ENCODE results near the gene TBX18. TPM values are rescaled to one million over a fixed set of nuclear protein-coding genes. Genes with fewer than 3 reads are reported as not detected.

TBX18 gene
- total RNA-seq, 1 experiment from 2014 or later, result not detected

DNA sequence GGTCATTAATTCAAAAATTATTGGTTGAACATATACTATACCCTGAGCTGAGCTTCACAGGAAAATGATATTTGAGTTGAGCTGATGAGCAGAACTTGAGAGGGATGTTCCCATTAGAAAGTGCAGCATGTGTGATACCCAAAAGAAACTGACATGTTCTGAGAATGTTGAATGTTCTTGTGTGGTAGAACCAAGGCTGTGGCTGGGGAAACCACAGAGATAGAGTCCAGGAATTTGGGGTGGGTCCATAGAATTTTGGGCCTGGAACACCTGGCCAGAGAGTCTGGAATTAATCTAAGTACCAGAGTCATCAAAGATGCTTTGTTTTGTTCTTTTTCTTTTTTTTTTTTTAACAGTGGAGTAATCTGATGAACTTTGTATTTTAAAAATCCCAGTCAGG is 88.7 kb downstream of the TBX18 start:
- ChIA-PET POLR2A (no interaction called here), CTCF (no interaction called here)
- H3K27me3 Mint-ChIP-seq (ENCODE audit: insufficient read depth, unreplicated experiment), result peaks cover 6% of the 10 kb centered on the region
- H3K4me1 Mint-ChIP-seq (ENCODE audit: low read depth, unreplicated experiment), result peaks cover 7% of the 10 kb centered on the region
- TF ChIP-seq, protein P1, sequence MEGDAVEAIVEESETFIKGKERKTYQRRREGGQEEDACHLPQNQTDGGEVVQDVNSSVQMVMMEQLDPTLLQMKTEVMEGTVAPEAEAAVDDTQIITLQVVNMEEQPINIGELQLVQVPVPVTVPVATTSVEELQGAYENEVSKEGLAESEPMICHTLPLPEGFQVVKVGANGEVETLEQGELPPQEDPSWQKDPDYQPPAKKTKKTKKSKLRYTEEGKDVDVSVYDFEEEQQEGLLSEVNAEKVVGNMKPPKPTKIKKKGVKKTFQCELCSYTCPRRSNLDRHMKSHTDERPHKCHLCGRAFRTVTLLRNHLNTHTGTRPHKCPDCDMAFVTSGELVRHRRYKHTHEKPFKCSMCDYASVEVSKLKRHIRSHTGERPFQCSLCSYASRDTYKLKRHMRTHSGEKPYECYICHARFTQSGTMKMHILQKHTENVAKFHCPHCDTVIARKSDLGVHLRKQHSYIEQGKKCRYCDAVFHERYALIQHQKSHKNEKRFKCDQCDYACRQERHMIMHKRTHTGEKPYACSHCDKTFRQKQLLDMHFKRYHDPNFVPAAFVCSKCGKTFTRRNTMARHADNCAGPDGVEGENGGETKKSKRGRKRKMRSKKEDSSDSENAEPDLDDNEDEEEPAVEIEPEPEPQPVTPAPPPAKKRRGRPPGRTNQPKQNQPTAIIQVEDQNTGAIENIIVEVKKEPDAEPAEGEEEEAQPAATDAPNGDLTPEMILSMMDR (IDR thresholded peaks at IDR 0.05; ENCODE audit: insufficient read depth in 1 of 2, low read depth in 1 of 2, low read length in 1 of 2, severe bottlenecking in 1 of 2, unreplicated experiment in 1 of 2), result no peak
- no TSS peak for BruUV-seq (replicated peaks)
- no peaks in the 10 kb centered on the region for H3K9me3 ChIP-seq
- H3K4me3 Mint-ChIP-seq (ENCODE audit: unreplicated experiment), result no peak overlapping the region
- intact Hi-C loops (cut with micrococcal nuclease; ENCODE audit: unreplicated experiment), result no loop called here
- H3K4me1 ChIP-seq, result no peaks in the 10 kb centered on the region
- no peak overlapping the region for H3K27ac Mint-ChIP-seq (ENCODE audit: unreplicated experiment)
- H3K27me3 ChIP-seq (replicated peaks; ENCODE audit: control insufficient read depth, insufficient read depth, low read length), result no peaks in the 10 kb centered on the region; the same call in 1 of the 2 replicates
- H3K4me3 ChIP-seq (ENCODE audit: low read depth, low read length), result no peak overlapping the region
- H3K36me3 ChIP-seq (ENCODE audit: control insufficient read depth, insufficient read depth, low read length), result no peaks in the 10 kb centered on the region
- no peaks in the 10 kb centered on the region for H3K36me3 Mint-ChIP-seq (ENCODE audit: insufficient read depth, unreplicated experiment)
- DNase-seq, result no peak
- no peaks in the 10 kb centered on the region for H3K9me3 Mint-ChIP-seq (ENCODE audit: unreplicated experiment)

- TF ChIP-seq, protein P1 (IDR thresholded peaks at IDR 0.05; ENCODE audit: insufficient read depth in 1 of 2, low read depth in 1 of 2, low read length in 1 of 2, severe bottlenecking in 1 of 2, unreplicated experiment in 1 of 2), result no peak
- H3K27ac Mint-ChIP-seq (ENCODE audit: unreplicated experiment), result no peak overlapping the region
- no peak overlapping the region for H3K4me3 ChIP-seq (ENCODE audit: low read depth, low read length)
- no peaks in the 10 kb centered on the region; the same call in 1 of the 2 replicates for H3K27me3 ChIP-seq (replicated peaks; ENCODE audit: control insufficient read depth, insufficient read depth, low read length)
- no peaks in the 10 kb centered on the region for H3K9me3 ChIP-seq
- H3K9me3 Mint-ChIP-seq (ENCODE audit: unreplicated experiment), result no peaks in the 10 kb centered on the region
- no peaks in the 10 kb centered on the region for H3K36me3 ChIP-seq (ENCODE audit: control insufficient read depth, insufficient read depth, low read length)
- no TSS peak for BruUV-seq (replicated peaks)
- intact Hi-C loops (cut with micrococcal nuclease; ENCODE audit: unreplicated experiment), result no loop called here
- CTCF ChIA-PET, result no interaction called here
- no peak for DNase-seq
- no peaks in the 10 kb centered on the region for H3K36me3 Mint-ChIP-seq (ENCODE audit: insufficient read depth, unreplicated experiment)
- H3K4me1 ChIP-seq, result no peaks in the 10 kb centered on the region
- peaks cover 7% of the 10 kb centered on the region for H3K4me1 Mint-ChIP-seq (ENCODE audit: low read depth, unreplicated experiment)
- H3K27me3 Mint-ChIP-seq (ENCODE audit: insufficient read depth, unreplicated experiment), result peaks cover 6% of the 10 kb centered on the region
- no peak overlapping the region for H3K4me3 Mint-ChIP-seq (ENCODE audit: unreplicated experiment)
- POLR2A ChIA-PET, result no interaction called here
These were observed 90.0 kb downstream of the TBX18 start for GRCh38 chr6:84674395-84674794.

DNA sequence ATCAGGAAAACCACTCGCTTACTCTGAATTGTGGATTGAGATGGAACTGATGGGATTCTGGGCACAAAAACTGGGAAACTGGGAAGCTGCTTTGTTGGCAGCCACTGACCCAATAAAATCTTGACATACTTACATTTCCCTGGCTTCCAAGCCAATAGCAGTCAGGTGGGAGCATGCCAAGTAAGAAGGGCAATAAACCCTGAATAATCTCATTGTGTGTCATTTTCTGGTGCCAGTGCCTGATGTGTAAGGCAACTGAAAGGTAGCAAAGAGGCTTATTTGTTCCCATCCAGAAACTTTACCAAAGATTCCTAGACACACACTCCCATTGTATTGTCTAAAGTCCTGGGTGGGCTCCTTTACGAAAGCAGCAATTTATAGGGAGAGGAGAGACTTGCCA is 93.2 kb downstream of the TBX18 start:
- CTCF ChIA-PET, result no interaction called here
- Histone ChIP-seq H3K4me3 (ENCODE audit: low read depth, low read length) (no peak overlapping the region), H3K36me3 (ENCODE audit: control insufficient read depth, insufficient read depth, low read length) (no peaks in the 10 kb centered on the region), H3K27me3 (replicated peaks; ENCODE audit: control insufficient read depth, insufficient read depth, low read length) (no peaks in the 10 kb centered on the region; the same call in 1 of the 2 replicates), H3K9me3 (no peaks in the 10 kb centered on the region), H3K4me1 (no peaks in the 10 kb centered on the region)
- Mint-ChIP-seq H3K4me1 (ENCODE audit: low read depth, unreplicated experiment) (peaks cover 7% of the 10 kb centered on the region), H3K9me3 (ENCODE audit: unreplicated experiment) (peaks cover 10% of the 10 kb centered on the region), H3K27ac (ENCODE audit: unreplicated experiment) (no peak overlapping the region), H3K36me3 (ENCODE audit: insufficient read depth, unreplicated experiment) (no peaks in the 10 kb centered on the region), H3K27me3 (ENCODE audit: insufficient read depth, unreplicated experiment) (no peaks in the 10 kb centered on the region), H3K4me3 (ENCODE audit: unreplicated experiment) (no peak overlapping the region)
- BruUV-seq (replicated peaks), result no TSS peak
- TF ChIP-seq, protein P1 (IDR thresholded peaks at IDR 0.05; ENCODE audit: insufficient read depth in 1 of 2, low read depth in 1 of 2, low read length in 1 of 2, severe bottlenecking in 1 of 2, unreplicated experiment in 1 of 2), result no peak
- no peak for DNase-seq
- intact Hi-C loops (cut with micrococcal nuclease; ENCODE audit: unreplicated experiment), result no loop called here
- POLR2A ChIA-PET, result no interaction called here
